Measurements from ENCODE around the gene SMIM41.

Gene SMIM41

DNA sequence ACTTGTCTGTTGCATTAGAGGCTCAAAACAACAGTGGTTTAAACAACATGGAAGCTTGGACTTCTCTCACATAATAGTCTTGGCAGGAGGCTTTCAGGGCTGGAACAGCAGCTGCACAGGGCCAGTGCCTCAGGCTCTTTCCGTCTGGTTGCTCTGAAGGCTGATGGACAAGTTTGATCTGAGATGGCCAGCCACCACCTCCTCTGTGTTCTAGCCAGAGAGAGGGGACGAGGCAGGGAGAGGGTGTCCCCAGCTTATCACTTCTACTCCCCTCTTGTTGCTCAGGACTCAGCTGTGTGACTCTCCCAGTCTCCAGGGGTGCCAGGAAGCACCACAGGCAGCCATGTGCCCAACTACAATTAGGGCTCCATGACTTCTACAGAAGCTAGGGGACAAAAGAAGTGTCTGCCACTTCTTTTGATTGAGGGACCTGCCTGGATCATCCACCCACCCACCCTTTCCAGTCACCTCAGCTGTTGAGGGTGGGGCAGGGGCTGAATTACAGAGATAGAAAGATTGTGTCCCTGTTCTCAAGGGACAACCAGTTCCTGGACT is 46.6 kb downstream of the SMIM41 start:
- no peak for DNase-seq

DNA sequence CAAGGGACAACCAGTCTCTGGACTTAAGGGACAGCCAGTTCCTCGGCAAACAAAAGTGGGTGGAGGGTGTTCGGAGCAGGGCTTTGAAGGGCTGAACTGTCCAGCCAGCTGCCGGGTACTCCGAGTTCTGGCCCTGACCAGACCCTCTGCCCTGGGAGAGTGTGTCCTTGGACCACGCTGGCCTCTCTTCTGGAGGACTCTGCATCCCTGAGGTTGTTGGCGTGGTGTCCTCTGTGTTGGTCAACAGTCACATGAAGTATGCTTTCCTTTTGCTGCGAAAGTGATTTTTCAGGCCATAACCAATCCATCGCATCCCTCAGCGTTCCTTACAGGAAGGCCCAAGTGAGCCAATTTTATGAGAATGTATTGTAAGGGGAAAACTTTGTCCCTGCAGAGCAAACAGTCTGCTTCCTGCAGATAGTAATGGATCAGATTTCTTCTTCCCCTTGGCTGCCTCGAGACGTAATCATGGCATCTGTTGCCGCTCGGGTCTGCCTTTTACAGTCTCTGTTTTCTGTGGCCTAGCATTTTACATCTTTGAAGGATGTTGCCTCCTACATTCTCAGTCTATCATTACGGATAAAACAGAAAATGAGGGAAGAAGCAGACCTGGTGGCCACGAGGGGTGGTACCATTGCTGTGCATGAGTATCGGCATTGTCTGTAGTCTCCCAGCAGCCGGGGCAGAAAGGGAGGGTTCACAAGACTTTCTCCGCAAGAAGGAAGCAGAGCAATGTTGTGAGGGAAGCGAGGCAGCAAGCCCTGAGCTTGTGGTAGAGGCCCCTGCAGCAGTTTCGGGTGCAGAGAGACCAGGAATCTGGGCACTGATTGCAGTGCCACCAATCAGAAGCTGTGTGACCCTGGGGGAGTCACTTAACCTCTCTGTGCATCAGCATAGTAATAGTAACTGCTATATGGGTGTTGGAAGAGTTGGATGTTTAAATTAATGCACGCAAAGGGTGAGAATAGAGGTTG is 47.4 kb downstream of the SMIM41 start:
- DNase-seq, result no peak

- DNase-seq, result no peak
Measured at GRCh38 chr12:52127683-52128450, 48.4 kb downstream of the SMIM41 start.

GRCh38 chr12:52130711-52131110 is 51.2 kb downstream of the SMIM41 start:
- DNase-seq, result no peak

- DNase-seq, result no peak
Measured at GRCh38 chr12:52132754-52133161, 53.3 kb downstream of the SMIM41 start.

DNA sequence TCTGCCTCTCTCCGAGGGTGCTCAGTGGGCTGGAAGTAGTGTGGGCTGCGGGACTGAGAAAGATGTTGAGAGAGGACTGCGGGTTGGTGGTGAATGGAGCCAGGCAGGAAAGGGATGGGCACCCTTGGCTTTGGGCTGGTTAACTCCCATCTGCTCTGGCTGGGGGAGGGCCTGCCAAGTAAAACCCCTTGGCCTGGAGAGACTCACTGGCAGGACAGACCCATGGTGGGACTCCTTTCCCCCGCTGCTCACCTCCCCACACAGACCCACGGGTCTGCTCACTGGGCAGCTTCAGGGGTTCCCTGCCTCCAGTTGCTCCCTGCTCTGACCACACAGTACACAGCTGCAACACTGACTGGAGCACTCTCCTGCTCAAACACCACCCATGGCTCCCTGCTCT is 58.2 kb downstream of the SMIM41 start:
- no peak for DNase-seq

DNA sequence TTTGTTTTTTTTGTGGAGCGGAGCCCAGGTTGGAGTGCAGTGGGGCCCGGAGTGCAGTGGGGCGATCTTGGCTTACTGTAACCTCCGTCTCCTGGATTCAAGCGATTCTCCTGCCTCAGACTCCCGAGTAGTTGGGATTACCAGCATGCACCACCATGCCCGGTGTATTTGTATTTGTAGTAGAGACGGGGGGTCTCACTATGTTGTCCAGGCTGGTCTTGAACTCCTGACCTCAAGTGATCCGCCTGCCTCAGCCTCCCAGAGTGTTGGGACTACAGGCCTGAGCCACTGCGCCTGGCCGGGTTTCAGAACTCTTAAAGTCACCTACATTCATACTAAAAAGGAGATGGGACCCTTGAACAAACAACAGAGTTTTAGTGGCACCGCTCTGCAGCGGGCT is 59.6 kb downstream of the SMIM41 start:
- no peak for DNase-seq

DNA sequence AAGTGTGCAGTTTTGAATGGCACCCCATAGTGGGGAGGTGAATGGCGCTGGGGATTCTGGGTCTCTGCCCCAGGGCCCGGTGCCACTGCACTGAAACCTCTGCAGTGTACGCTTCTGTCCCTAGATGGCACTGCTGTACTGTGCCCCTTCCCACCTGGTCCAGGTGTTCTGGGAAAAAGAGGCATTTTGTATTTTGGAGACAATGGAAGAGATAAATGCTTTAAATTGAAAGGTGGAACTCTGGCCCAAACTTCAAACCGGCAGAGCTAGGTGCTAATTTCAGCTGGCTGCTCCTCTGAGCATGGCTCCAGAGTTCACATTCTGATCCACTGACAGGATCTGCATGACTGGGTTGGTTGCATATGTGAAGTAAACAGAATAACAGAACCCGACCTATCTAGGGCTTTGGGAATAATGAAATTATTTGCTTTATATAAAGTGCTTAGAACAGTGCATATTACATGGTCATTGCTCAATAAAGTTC is 60.1 kb downstream of the SMIM41 start:
- no peak for DNase-seq

- no peak for DNase-seq
Measured at GRCh38 chr12:52141306-52141705, 61.8 kb downstream of the SMIM41 start.

DNA sequence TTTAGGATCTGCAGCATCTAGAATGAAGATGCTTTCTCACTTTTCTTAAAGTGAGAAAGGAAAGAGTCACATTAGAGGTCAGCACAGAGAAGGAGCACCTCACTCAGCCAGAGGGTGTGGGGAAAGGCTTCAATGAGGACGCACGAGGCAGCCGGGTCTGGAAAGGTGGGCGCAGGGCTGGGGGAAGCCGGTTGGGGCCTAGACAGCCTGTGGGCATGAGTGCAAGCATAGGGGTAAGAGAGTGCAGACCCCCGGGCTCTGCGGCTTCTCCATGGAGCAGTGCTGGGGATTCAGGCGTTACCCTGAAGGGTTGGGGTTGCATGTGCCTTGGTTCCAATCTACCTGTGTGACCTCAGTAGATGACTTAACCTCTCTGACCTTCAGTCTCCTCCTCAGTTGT is 62.4 kb downstream of the SMIM41 start:
- DNase-seq, result no peak

GRCh38 chr12:52142431-52142830 is 62.9 kb downstream of the SMIM41 start:
- no peak for DNase-seq

DNA sequence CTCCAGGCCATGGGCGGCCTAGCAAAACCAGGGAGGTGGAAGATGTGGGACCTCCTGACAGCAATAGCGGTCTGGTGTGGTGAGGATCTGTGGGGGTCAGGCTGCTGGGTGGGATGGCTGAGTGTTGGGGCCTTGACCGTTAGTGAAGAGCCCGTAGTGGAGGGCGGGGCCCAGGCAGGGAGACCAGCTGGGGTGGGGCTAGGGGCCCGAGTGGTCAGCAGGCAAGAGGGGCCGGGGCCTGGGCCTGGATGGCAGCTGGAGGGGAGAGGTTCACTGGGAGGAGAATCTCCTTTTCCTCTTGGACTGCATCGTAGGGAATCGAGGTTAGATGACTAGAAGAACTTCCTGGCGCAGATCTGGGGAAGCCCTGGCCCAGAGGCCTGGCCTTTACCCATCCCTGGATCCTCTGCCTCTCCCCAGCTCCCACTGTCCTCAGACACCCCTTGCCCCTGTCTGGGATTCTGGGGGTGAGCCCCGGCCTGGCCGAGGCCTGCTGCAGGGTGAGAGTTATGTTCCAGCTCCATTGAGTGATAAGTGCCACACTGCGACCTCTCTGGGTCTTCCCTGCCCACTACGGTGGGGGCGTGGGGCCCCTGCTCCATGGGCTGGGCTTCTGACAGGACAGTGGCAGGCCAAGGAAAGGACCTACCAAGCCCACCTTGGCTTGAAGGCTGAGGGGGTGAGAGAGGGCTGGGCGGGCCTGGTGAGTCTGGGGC is 65.2 kb downstream of the SMIM41 start:
- DNase-seq, result no peak

DNA sequence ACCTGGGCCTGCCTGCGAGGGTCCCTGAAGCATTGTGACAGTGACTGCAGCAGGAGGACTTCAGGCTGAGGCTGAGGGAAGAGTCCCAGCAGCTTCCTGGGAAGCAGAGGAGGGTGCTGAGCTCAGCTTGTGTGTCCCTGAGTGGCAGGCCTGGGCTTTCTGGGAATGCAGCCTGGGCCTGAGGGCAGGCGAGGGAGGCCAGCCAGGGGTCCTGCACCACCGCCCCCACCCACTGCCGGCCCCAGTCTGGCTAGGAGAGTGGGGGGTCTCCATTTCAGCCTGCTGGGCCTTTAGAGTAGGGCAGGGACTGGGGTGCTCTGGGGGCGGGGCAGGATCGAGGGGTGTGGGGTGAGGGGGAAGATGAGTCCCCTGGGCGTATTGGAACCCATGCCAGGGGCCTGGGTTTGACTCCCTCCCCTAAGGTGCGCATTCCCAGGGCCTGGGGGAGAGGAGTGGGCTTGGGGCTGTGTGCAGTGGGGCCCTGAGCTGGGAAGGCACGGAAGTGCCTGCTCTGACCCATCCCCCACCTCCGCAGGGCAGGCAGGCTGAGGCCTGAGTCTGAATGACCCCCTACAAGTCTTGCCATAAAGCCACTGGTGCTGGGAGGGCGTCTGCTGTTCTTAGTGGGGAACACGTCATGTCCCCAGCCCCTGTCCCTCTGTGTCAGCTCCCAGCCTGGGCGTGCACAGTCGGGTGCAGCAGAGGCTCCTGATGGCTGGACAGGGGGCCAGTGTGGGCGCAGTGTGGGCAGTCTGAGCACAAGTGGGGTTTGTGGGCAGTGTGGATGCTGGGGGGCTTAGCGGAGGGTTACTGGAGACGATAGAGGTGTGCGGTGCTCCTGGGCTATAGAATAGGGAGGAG is 66.0 kb downstream of the SMIM41 start:
- DNase-seq, result no peak

GRCh38 chr12:52146089-52146821 is 66.8 kb downstream of the SMIM41 start:
- no peak for DNase-seq

DNA sequence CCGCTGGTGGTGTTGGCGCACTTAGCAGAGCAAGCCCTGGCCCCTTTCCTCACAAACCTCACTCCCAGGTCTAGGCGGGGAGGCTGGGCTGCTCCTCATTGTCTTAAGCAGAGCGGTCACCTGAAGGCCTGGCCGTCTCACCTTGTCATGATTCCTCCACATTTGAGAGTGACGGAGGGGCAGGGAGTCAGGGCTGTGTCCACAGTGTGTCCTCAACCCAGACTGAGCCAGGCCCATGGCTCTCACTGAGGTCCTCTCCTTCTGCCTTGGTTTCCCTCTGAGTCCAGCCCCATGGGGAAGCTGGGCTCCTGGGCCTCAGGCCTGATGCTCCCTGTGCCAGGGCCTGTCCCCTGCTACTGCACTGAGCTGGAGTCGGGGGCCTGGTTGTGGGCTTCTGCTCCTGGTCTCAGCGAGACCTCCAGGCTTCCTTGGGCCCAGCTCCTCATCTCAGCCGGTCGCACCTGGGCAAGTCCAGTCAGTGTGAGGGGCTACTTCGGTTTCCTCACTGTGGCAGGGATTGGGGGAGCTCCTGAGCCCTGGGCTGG is 67.4 kb downstream of the SMIM41 start:
- no peak for DNase-seq

- DNase-seq, result no peak
Measured at GRCh38 chr12:52147367-52147963, 68.0 kb downstream of the SMIM41 start.

DNA sequence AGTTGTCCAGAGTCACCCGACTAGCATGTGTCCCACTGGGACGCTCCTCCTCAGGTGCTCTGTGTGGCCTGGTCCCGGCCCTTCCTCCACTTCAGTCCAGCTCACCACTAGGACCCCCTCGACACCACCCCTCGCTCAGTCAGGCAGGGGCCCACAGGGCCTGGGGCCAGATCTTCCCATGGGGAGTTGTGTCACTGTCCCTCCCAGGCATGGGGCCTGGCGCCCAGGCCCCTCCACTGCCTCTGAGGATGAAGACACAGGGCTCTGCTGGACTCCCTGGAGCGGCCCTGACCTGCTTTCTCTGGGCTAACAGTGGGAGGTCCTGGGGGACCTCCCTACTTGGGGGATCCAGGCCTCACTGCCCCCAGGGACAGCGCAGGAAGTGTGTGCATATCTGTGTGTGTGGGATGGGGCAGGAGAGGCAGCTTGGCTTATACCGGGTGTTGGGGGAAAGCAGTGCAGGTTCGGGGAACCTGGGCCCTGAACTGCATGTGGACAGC is 68.5 kb downstream of the SMIM41 start:
- DNase-seq, result no peak

GRCh38 chr12:52148464-52149181 is 69.1 kb downstream of the SMIM41 start:
- DNase-seq, result no peak

- no peak for DNase-seq
Measured at GRCh38 chr12:52149182-52149641, 69.7 kb downstream of the SMIM41 start.
